Astrocyte (in vitro differentiated cells and primary cell): ENCODE measurements around the gene SEMA6A. TPM values are rescaled to one million over a fixed set of nuclear protein-coding genes. Genes with fewer than 3 reads are reported as not detected.

Source experiments
- DNase-seq: peaks from one replicate; pipeline ENCODE4 v3.0.0-alpha.2; 2010; ENCODE audit warnings: low read depth
- FAIRE-seq: peaks from 2 replicates; lab custom pipeline; 2011; peaks lifted over from hg19 to GRCh38; lab: Jason Lieb, UNC
- H2AFZ ChIP-seq: 2 replicates; pipeline ENCODE4 v1.6.0; 2012; ENCODE audit warnings: low read depth, low read length, inconsistent platforms
- H3K27ac ChIP-seq: 2 replicates; pipeline ENCODE4 v1.5.1; 2011; ENCODE audit warnings: low read depth, low read length, inconsistent platforms
- H3K27me3 ChIP-seq: 2 replicates; pipeline ENCODE4 v1.6.0; 2011; ENCODE audit warnings: low read length, inconsistent platforms; ENCODE audit not compliant: insufficient read depth
- H3K36me3 ChIP-seq: 2 replicates; pipeline ENCODE4 v1.5.1; 2011; ENCODE audit warnings: low read length, inconsistent platforms; ENCODE audit not compliant: insufficient read depth
- H3K4me1 ChIP-seq: 2 replicates; pipeline ENCODE4 v1.5.1; 2011; ENCODE audit warnings: low read length, inconsistent platforms; ENCODE audit not compliant: insufficient read depth
- H3K4me2 ChIP-seq: 2 replicates; pipeline ENCODE4 v1.6.0; 2012; ENCODE audit warnings: low read length, inconsistent platforms
- H3K4me3 ChIP-seq: 2 replicates; pipeline ENCODE4 v1.5.1; 2011; ENCODE audit warnings: low read depth, mild to moderate bottlenecking, low read length, inconsistent platforms; ENCODE audit not compliant: insufficient read depth
- H3K79me2 ChIP-seq: 2 replicates; pipeline ENCODE4 v1.6.0; 2012; ENCODE audit warnings: mild to moderate bottlenecking, low read length, inconsistent platforms; ENCODE audit not compliant: insufficient read depth
- H3K9ac ChIP-seq: 2 replicates; pipeline ENCODE4 v1.6.0; 2012; ENCODE audit warnings: mild to moderate bottlenecking, low read length, inconsistent platforms
- H3K9me3 ChIP-seq: 2 replicates; pipeline ENCODE4 v1.5.1; 2012; ENCODE audit warnings: low read depth, mild to moderate bottlenecking, low read length, inconsistent platforms; ENCODE audit not compliant: insufficient read depth
- H4K20me1 ChIP-seq: 2 replicates; pipeline ENCODE4 v1.6.0; 2012; ENCODE audit warnings: low read length, inconsistent platforms; ENCODE audit not compliant: insufficient read depth
- H3K27ac Mint-ChIP-seq: one replicate; pipeline ENCODE4 v1.8.0; 2021; ENCODE audit warnings: mild to moderate bottlenecking, mixed read lengths; ENCODE audit not compliant: unreplicated experiment
- H3K27me3 Mint-ChIP-seq: one replicate; pipeline ENCODE4 v1.8.0; 2021; ENCODE audit warnings: low read depth, mixed read lengths; ENCODE audit not compliant: unreplicated experiment
- H3K36me3 Mint-ChIP-seq: one replicate; pipeline ENCODE4 v1.8.0; 2021; ENCODE audit warnings: low read depth, mixed read lengths; ENCODE audit not compliant: unreplicated experiment
- H3K4me1 Mint-ChIP-seq: one replicate; pipeline ENCODE4 v1.8.0; 2021; ENCODE audit warnings: low read depth, mixed read lengths; ENCODE audit not compliant: unreplicated experiment
- H3K4me3 Mint-ChIP-seq: one replicate; pipeline ENCODE4 v1.8.0; 2021; ENCODE audit warnings: mild to moderate bottlenecking, moderate library complexity, mixed read lengths; ENCODE audit not compliant: unreplicated experiment
- H3K9me3 Mint-ChIP-seq: one replicate; pipeline ENCODE4 v1.8.0; 2021; ENCODE audit warnings: mild to moderate bottlenecking, mixed read lengths; ENCODE audit not compliant: unreplicated experiment
- EZH2 ChIP-seq: IDR thresholded peaks from 2 replicates; pipeline ENCODE4 v1.6.1; 2012; ENCODE audit warnings: mild to moderate bottlenecking, low read length, inconsistent platforms; ENCODE audit not compliant: insufficient read depth
- total RNA-seq: library from RNA; stranded (reverse); gene quantifications from 2 replicates; pipeline ENCODE4 v1.2.1, GENCODE V29; 2021
- TF ChIP-seq, protein P1 (sequence below): IDR thresholded peaks from 2 replicates; pipeline ENCODE4 v1.5.1; 2011; ENCODE audit warnings: low read depth, mild to moderate bottlenecking, inconsistent platforms, low read length, moderate library complexity; ENCODE audit not compliant: insufficient read depth

The SEMA6A gene
- total RNA-seq, 1 donor from 2014 or later = 34.2 TPM

DNA sequence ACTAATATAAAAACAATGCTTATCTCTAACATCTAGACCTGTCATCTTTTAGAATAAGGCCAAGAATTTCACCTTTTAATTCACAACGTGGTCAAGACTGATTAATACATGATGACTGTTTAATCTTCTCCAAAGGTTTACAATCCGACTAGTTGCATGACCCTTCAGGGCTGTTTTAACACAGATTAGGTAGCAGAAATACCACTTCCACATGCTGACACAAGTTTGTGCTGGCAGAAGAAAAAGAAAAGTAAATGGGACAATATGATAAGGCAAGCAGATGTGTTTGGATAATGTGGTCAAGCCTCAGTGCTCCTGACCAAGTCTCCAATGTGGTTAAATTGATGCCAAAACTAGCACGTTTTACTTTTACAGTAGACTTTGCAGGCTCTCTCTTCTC is 31.1 kb downstream of the SEMA6A start:
- H3K4me3 Mint-ChIP-seq = no peak overlapping the region
- Histone ChIP-seq H3K27ac (no peak overlapping the region), H3K4me2 (no peak overlapping the region), H3K4me3 (no peak overlapping the region), H3K36me3 (no peaks in the 10 kb centered on the region), H3K9ac (no peak overlapping the region), H2AFZ (no peak overlapping the region), H3K27me3 (peaks cover 7% of the 10 kb centered on the region), H3K4me1 (no peaks in the 10 kb centered on the region), H4K20me1 (no peaks in the 10 kb centered on the region), H3K79me2 (no peaks in the 10 kb centered on the region), H3K9me3 (peaks cover 11% of the 10 kb centered on the region)
- DNase-seq (peak; percentile 86), FAIRE-seq (no peak)
- TF ChIP-seq, protein P1, sequence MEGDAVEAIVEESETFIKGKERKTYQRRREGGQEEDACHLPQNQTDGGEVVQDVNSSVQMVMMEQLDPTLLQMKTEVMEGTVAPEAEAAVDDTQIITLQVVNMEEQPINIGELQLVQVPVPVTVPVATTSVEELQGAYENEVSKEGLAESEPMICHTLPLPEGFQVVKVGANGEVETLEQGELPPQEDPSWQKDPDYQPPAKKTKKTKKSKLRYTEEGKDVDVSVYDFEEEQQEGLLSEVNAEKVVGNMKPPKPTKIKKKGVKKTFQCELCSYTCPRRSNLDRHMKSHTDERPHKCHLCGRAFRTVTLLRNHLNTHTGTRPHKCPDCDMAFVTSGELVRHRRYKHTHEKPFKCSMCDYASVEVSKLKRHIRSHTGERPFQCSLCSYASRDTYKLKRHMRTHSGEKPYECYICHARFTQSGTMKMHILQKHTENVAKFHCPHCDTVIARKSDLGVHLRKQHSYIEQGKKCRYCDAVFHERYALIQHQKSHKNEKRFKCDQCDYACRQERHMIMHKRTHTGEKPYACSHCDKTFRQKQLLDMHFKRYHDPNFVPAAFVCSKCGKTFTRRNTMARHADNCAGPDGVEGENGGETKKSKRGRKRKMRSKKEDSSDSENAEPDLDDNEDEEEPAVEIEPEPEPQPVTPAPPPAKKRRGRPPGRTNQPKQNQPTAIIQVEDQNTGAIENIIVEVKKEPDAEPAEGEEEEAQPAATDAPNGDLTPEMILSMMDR = no peak
- TF ChIP-seq EZH2 = no peak
- peaks cover 5% of the 10 kb centered on the region for H3K4me1 Mint-ChIP-seq
- H3K36me3 Mint-ChIP-seq = peaks cover 4% of the 10 kb centered on the region
- H3K9me3 Mint-ChIP-seq = peaks cover 20% of the 10 kb centered on the region
- no peak overlapping the region for H3K27ac Mint-ChIP-seq
- no peaks in the 10 kb centered on the region for H3K27me3 Mint-ChIP-seq

DNA sequence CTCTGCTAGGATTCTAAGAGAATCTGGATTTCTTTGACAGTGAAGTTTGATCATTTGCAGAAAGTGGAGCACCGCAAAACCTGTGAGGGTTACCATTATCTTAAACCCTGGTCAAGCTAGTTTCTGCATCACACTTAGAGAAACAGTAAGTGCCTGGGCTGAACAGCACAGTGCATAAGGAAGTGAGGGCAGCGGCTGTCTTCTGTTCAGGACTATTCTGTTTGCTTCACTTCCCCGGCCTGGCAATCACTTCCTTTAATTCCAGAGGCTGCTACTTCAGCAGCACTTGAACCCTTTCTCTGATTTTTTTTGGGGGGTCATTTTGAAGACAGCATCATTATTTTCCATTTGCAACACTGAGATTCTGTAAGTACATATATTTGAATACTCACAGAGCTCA is 32.0 kb downstream of the SEMA6A start:
- Histone ChIP-seq H3K36me3 (no peaks in the 10 kb centered on the region), H3K9me3 (peaks cover 11% of the 10 kb centered on the region), H2AFZ (no peak overlapping the region), H3K4me3 (no peak overlapping the region), H3K79me2 (no peaks in the 10 kb centered on the region), H3K27me3 (no peaks in the 10 kb centered on the region), H3K9ac (no peak overlapping the region), H3K4me2 (no peak overlapping the region), H3K4me1 (no peaks in the 10 kb centered on the region), H3K27ac (no peak overlapping the region), H4K20me1 (no peaks in the 10 kb centered on the region)
- FAIRE-seq = no peak
- no peak overlapping the region for H3K27ac Mint-ChIP-seq
- no peak for DNase-seq
- H3K27me3 Mint-ChIP-seq = no peaks in the 10 kb centered on the region
- H3K36me3 Mint-ChIP-seq = peaks cover 4% of the 10 kb centered on the region
- H3K4me3 Mint-ChIP-seq = no peak overlapping the region
- H3K4me1 Mint-ChIP-seq = peaks cover 5% of the 10 kb centered on the region
- no peak for TF ChIP-seq EZH2
- TF ChIP-seq, protein P1 = no peak
- H3K9me3 Mint-ChIP-seq = peaks cover 20% of the 10 kb centered on the region

DNA sequence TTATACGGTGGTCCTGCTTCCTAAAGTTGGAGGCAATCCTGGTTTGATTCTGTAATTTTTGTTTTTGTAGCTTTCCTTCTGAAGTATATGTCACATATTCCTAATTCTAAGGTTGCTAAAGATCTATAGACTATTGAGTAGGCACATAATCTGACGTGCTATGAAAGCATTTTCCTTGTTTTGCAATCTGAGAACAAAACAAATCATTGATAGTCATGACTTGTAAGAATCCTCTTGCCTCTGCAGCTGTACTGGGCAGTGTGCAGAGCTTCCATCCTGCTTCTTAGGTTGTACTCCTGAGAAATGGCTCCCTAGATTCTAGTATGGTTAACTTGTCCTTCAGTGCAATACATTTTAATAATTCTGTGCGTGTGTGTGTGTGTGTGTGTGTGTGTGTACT is 35.4 kb downstream of the SEMA6A start:
- H3K27me3 ChIP-seq = peaks cover 4% of the 10 kb centered on the region
- H3K4me3 ChIP-seq = no peak overlapping the region
- H3K79me2 ChIP-seq = no peaks in the 10 kb centered on the region
- no peaks in the 10 kb centered on the region for H3K36me3 ChIP-seq
- Mint-ChIP-seq H3K9me3 (no peaks in the 10 kb centered on the region), H3K27ac (no peak overlapping the region), H3K4me1 (peaks cover 13% of the 10 kb centered on the region), H3K4me3 (no peak overlapping the region), H3K36me3 (no peaks in the 10 kb centered on the region), H3K27me3 (no peaks in the 10 kb centered on the region)
- TF ChIP-seq EZH2 = no peak
- TF ChIP-seq, protein P1 = no peak
- DNase-seq = no peak
- H3K4me2 ChIP-seq = no peak overlapping the region
- no peak overlapping the region for H2AFZ ChIP-seq
- H4K20me1 ChIP-seq = no peaks in the 10 kb centered on the region
- H3K9ac ChIP-seq = no peak overlapping the region
- H3K4me1 ChIP-seq = no peaks in the 10 kb centered on the region
- no peak overlapping the region for H3K27ac ChIP-seq
- no peaks in the 10 kb centered on the region for H3K9me3 ChIP-seq
- no peak for FAIRE-seq
